Tibial nerve (tissue), 4 donors: ENCODE measurements around the gene CYP4V2. TPM values are rescaled to one million over a fixed set of nuclear protein-coding genes. Genes with fewer than 3 reads are reported as not detected.

Experiments
- DNase-seq, 2 donors: peaks; one replicate each; pipeline ENCODE4 v3.0.0-alpha.2; 2019; ENCODE audit warnings: low spot score in 2 of 2
- H3K27ac ChIP-seq, 4 donors: fragments of 200-600 bp; sonication (generic) in 3 of 4; one replicate each; pipeline ENCODE4 v1.5.1; 2017 to 2019; ENCODE audit warnings: mild to moderate bottlenecking in 1 of 4
- H3K27me3 ChIP-seq, 2 donors: fragments of 200-600 bp; sonication (generic) in 1 of 2; one replicate each; pipeline versions ENCODE4 v1.5.1 to v1.6.0; 2017 to 2019
- H3K36me3 ChIP-seq, 3 donors: fragments of 200-600 bp; sonication (generic); one replicate each; pipeline ENCODE4 v1.5.1; 2018 to 2019
- H3K4me1 ChIP-seq, 4 donors: fragments of 200-600 bp; sonication (generic) in 3 of 4; one replicate each; pipeline ENCODE4 v1.5.1; 2017 to 2019
- H3K4me3 ChIP-seq, 4 donors: fragments of 200-600 bp; sonication (generic) in 3 of 4; one replicate each; pipeline ENCODE4 v1.5.1; 2017 to 2019; ENCODE audit warnings: mild to moderate bottlenecking in 1 of 4, moderate library complexity in 1 of 4
- H3K9me3 ChIP-seq, 4 donors: fragments of 200-600 bp; sonication (generic) in 3 of 4; one replicate each; pipeline ENCODE4 v1.5.1; 2017 to 2019
- EP300 ChIP-seq, 2 donors: sonication (generic); formaldehyde crosslinking; IDR thresholded peaks; one replicate each; pipeline ENCODE4 v1.6.1; 2017; ENCODE audit warnings: antibody characterized with exemption in 2 of 2, mild to moderate bottlenecking in 1 of 2
- POLR2A ChIP-seq, 2 donors: fragments of 450-650 bp; IDR thresholded peaks; one replicate each; pipeline ENCODE4 v1.6.1; 2017; ENCODE audit warnings: antibody characterized with exemption in 2 of 2, mild to moderate bottlenecking in 2 of 2, moderate library complexity in 2 of 2
- WGBS, 2 donors: methylation state at CpG; one replicate each; pipeline ENCODE4 v1.1.5; 2018; 5-methylcytosine and 5-hydroxymethylcytosine counted together
- total RNA-seq, 4 donors: library from RNA; depleted of rRNA; stranded (reverse); fragments of >200 nt; gene quantifications; one replicate each; pipeline ENCODE4 v1.1.0, GENCODE V29; 2016
- TF ChIP-seq, protein P1 (sequence below), 5 experiments: fragments of 200-600 bp in 3 of 5; fragments of 450-650 bp in 2 of 5; sonication (generic) in 3 of 5; IDR thresholded peaks; one replicate each; pipeline ENCODE4 v1.5.1; 2016 to 2019; ENCODE audit warnings: antibody characterized with exemption in 5 of 5, mild to moderate bottlenecking in 3 of 5, moderate library complexity in 2 of 5

The CYP4V2 gene
- total RNA-seq, 4 donors from 2014 or later, result 36.3 to 56.6 (median 47.7) TPM

DNA sequence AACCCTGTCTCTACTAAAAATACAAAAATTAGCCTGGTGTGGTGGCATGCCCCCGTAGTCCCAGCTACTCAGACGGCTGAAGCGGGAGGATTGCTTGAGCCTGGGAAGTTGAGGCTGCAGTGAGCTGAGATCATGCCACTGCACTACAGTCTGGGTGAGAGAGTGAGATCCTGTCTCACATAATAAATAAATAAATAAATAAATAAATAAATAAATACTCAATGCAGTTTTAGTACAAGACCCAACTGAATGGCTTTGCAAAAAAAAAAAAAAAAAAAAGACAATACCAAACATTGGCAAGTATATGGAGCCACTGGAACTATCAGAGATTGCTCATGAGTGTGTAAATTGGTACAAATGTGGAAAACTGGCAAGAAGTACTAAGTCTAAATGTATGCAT is 3.3 kb upstream of the CYP4V2 start:
- TF ChIP-seq EP300 (IDR thresholded peaks at IDR 0.05), result no peak
- H3K27me3 ChIP-seq, result no peaks in the 10 kb centered on the region
- H3K9me3 ChIP-seq, result no peaks in the 10 kb centered on the region
- H3K27ac ChIP-seq, result no peak overlapping the region
- no peak for DNase-seq
- H3K36me3 ChIP-seq, result no peaks in the 10 kb centered on the region
- 74 to 92% methylated on average over 3 of the region's 3 CpGs for WGBS, 2 donors
- H3K4me1 ChIP-seq, result peaks cover 0 to 26% (median 14%) of the 10 kb centered on the region in 4 donors
- H3K4me3 ChIP-seq, result no peak overlapping the region

DNA sequence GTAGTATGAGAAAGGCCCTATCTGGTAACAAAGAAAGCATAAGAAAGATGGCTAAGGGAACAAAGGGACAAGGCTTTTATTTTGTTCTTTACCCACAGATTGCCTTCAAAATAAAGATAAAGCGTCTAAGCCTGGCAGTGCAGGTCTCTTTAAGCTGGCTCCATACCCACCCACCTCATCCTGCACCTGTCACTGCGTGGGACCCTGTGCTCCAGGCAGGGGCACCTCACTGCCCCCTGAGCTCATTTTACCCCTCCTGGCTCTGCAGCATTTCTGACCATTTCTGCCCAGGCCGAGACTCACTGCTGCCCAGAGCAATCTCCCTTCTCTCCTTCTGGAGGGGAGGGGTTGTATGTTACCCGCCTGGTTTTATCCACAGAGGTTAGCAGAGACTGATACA is 1.7 kb upstream of the CYP4V2 start:
- DNase-seq, result no peak
- TF ChIP-seq, protein P1, sequence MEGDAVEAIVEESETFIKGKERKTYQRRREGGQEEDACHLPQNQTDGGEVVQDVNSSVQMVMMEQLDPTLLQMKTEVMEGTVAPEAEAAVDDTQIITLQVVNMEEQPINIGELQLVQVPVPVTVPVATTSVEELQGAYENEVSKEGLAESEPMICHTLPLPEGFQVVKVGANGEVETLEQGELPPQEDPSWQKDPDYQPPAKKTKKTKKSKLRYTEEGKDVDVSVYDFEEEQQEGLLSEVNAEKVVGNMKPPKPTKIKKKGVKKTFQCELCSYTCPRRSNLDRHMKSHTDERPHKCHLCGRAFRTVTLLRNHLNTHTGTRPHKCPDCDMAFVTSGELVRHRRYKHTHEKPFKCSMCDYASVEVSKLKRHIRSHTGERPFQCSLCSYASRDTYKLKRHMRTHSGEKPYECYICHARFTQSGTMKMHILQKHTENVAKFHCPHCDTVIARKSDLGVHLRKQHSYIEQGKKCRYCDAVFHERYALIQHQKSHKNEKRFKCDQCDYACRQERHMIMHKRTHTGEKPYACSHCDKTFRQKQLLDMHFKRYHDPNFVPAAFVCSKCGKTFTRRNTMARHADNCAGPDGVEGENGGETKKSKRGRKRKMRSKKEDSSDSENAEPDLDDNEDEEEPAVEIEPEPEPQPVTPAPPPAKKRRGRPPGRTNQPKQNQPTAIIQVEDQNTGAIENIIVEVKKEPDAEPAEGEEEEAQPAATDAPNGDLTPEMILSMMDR (IDR thresholded peaks at IDR 0.05), result no peak
- TF ChIP-seq EP300 (IDR thresholded peaks at IDR 0.05) (no peak), POLR2A (IDR thresholded peaks at IDR 0.05) (no peak)
- Histone ChIP-seq H3K27me3 (no peaks in the 10 kb centered on the region), H3K36me3 (no peaks in the 10 kb centered on the region), H3K4me1 (peaks cover 0 to 40% (median 16%) of the 10 kb centered on the region in 4 donors), H3K9me3 (no peaks in the 10 kb centered on the region), H3K27ac (peak overlapping the region; percentile 89 to 98 (median 96)), H3K4me3 (no peak overlapping the region)
- 58 to 69% methylated on average over 4 of the region's 4 CpGs for WGBS, 2 donors

DNA sequence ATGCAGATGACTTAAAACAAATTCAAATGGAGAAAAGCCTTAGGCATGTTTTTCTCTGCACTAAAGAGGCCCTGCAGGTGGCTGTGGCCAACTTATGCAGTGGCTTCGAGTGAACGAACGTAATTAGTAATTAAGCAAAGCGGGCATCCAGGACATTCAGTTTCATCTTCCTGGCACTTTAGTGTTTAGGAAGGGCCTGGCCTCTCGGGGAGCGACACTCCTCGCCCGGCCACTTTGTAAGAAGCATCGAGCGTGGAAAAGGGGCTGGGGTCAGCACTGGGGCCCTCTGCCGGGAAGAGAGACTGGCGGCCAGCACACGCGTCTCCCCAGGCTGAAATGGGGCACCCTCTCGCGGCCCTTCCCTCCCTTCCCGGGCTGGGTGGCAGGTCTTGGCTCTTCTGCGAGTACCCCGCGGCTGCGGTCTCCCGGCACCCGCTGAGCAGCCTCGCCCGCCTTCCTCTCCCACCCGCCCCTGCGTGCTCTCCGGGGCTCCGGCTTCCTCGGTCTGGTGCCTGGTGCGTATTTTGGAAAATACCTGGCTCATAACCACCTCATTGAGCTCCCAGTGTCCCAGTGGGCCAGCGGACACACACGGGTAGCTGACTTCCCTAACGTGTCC is 677 bp upstream of the CYP4V2 start:
- no peak for TF ChIP-seq POLR2A (IDR thresholded peaks at IDR 0.05)
- TF ChIP-seq, protein P1 (IDR thresholded peaks at IDR 0.05), result peak in 1 of 5 experiments; percentile 10
- TF ChIP-seq EP300 (IDR thresholded peaks at IDR 0.05), result no peak
- no peak for DNase-seq
- peaks cover 0 to 7% (median 0%) of the 10 kb centered on the region in 3 donors for H3K36me3 ChIP-seq
- no peaks in the 10 kb centered on the region for H3K9me3 ChIP-seq
- peak overlapping the region; percentile 89 to 98 (median 96) for H3K27ac ChIP-seq
- H3K27me3 ChIP-seq, result no peaks in the 10 kb centered on the region
- peak overlapping the region; percentile 74 to 87 (median 86) for H3K4me3 ChIP-seq
- peaks cover 0 to 40% (median 16%) of the 10 kb centered on the region in 4 donors for H3K4me1 ChIP-seq
- WGBS, 2 donors, result 0 to 1% methylated on average over 15 to 34 of the region's 34 CpGs

DNA sequence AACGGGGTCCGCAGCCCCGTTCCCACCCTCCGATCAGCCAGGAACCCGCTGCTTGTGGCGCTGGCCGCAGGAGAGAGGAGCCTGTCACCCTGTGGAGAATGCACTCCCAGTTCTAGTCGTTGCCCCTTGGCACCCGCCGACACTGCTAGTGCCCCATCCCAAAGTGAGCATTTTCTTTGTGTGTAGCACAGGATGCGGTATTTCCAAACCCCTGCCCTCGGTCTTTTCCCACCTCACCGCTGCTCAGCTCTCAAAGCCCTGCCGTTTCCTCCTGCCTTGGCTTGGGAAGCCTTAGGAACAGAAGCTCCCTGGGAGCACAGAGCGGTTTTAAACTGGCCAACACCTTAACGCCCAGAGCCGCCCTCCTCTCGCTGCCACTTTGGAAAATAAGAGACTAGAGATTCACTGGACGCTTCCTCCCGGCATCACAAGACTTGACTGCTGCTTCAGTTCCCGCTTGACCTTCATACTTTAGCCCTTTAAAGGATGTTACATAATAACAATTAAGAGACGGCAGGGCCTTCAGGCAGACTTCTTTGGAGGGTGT is 772 bp downstream of the CYP4V2 start:
- Histone ChIP-seq H3K27me3 (no peaks in the 10 kb centered on the region), H3K27ac (peak overlapping the region; percentile 89 to 98 (median 96)), H3K9me3 (no peaks in the 10 kb centered on the region), H3K4me3 (peak overlapping the region; percentile 74 to 87 (median 86)), H3K36me3 (peaks cover 0 to 19% (median 0%) of the 10 kb centered on the region in 3 donors), H3K4me1 (peaks cover 0 to 40% (median 16%) of the 10 kb centered on the region in 4 donors)
- peak in 1 of 2 donors; percentile 56 for DNase-seq
- 0 to 3% methylated on average over 21 of the region's 22 CpGs for WGBS, 2 donors
- TF ChIP-seq POLR2A (IDR thresholded peaks at IDR 0.05) (no peak), EP300 (IDR thresholded peaks at IDR 0.05) (peak in 1 of 2 donors; percentile 58)
- TF ChIP-seq, protein P1 (IDR thresholded peaks at IDR 0.05), result no peak

DNA sequence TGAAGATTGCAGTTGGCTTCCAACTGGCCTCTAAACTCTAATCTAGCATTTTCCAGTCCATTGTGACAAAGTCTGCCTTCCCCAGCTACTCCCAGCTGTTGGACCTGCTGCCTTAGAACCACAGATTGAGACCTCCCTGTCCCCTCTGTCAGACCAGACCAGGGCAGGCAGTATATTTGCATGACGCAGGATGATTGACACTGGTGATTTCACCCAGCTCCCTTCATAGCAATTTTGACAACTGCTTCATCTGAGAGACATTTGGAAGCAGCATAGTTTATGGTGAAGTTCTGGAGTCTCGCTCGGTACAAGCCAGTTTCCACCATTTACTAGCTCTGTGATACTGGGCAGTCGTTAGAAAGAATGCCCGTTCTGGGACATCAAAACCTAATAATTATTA is 2.5 kb downstream of the CYP4V2 start:
- Histone ChIP-seq H3K27ac (peak overlapping the region in 2 of 4 donors; percentile 95 to 98), H3K4me1 (peaks cover 0 to 38% (median 16%) of the 10 kb centered on the region in 4 donors), H3K36me3 (peaks cover 0 to 30% (median 0%) of the 10 kb centered on the region in 3 donors), H3K9me3 (no peaks in the 10 kb centered on the region), H3K27me3 (no peaks in the 10 kb centered on the region), H3K4me3 (no peak overlapping the region)
- TF ChIP-seq POLR2A (IDR thresholded peaks at IDR 0.05), result no peak
- TF ChIP-seq, protein P1 (IDR thresholded peaks at IDR 0.05), result no peak
- TF ChIP-seq EP300 (IDR thresholded peaks at IDR 0.05), result no peak
- DNase-seq, result no peak
- WGBS, 2 donors, result 94 to 96% methylated on average over 5 of the region's 5 CpGs
